Measurements from ENCODE around the gene CCNB1IP1. TPM values are rescaled to one million over a fixed set of nuclear protein-coding genes. Genes with fewer than 3 reads are reported as not detected.

CCNB1IP1 gene
- total RNA-seq, 2 donors from 2014 or later, result 25.4 to 66.3 TPM

Other genes starting within 250 kb of the CCNB1IP1 start
- gene OR4K17, start 222.5 kb downstream of the CCNB1IP1 start, total RNA-seq, result not detected
- gene OR4N5, start 194.5 kb downstream of the CCNB1IP1 start, total RNA-seq, result not detected
- gene OR11G2, start 142.4 kb downstream of the CCNB1IP1 start, total RNA-seq, result not detected
- gene OR11H6, start 109.6 kb downstream of the CCNB1IP1 start, total RNA-seq, result not detected
- not detected for gene OR11H7, start 104.3 kb downstream of the CCNB1IP1 start, total RNA-seq
- not detected for gene OR11H4, start 94.0 kb downstream of the CCNB1IP1 start, total RNA-seq
- 10 to 100 TPM; 27.4 to 27.7 TPM for gene TTC5, start 27.3 kb downstream of the CCNB1IP1 start, total RNA-seq
- 10 to 100 TPM; 23.7 to 37.2 TPM for gene PARP2, start 10.4 kb upstream of the CCNB1IP1 start, total RNA-seq
- gene TEP1, start 80.2 kb upstream of the CCNB1IP1 start, total RNA-seq, result 10 to 100 TPM; 38.2 to 47.6 TPM
- under 1 TPM; 0.22 to 0.43 TPM for gene KLHL33, start 102.9 kb upstream of the CCNB1IP1 start, total RNA-seq
- gene OSGEP, start 121.5 kb upstream of the CCNB1IP1 start, total RNA-seq, result 10 to 100 TPM; 43.1 to 78.0 TPM
- 100 to 1,000 TPM; 130 to 151 TPM for gene APEX1, start 121.9 kb upstream of the CCNB1IP1 start, total RNA-seq
- gene PIP4P1, start 128.2 kb upstream of the CCNB1IP1 start, total RNA-seq, result 10 to 100 TPM; 33.3 to 34.5 TPM
- 100 to 1,000 TPM; 124 to 199 TPM for gene PNP, start 136.1 kb upstream of the CCNB1IP1 start, total RNA-seq
- gene RNASE10, start 172.3 kb upstream of the CCNB1IP1 start, total RNA-seq, result under 1 TPM; 0.50 to 0.75 TPM
- gene RNASE9, start 227.8 kb upstream of the CCNB1IP1 start, total RNA-seq, result not detected